K562 (cell line): ENCODE results near the gene POR. TPM values are rescaled to one million over a fixed set of nuclear protein-coding genes. Genes with fewer than 3 reads are reported as not detected.

ENCODE experiments used
- ARID1B ChIP-seq: fragments of 450-650 bp; IDR thresholded peaks from 2 replicates; pipeline ENCODE4 v1.6.1; 2016; ENCODE audit warnings: antibody characterized with exemption, mild to moderate bottlenecking, inconsistent platforms
- CBFA2T3 ChIP-seq: fragments of 450-650 bp; IDR thresholded peaks from 2 replicates; pipeline ENCODE4 v1.6.1; 2017
- CEBPG ChIP-seq, 3 experiments: fragments of 200-800 bp in 1 of 3; sonication (Bioruptor generic) in 1 of 3; sonication (generic) in 1 of 3; formaldehyde crosslinking in 1 of 3; IDR thresholded peaks in 2 of 3; conservative IDR thresholded peaks in 1 of 3; 2 replicates each; pipeline versions ENCODE4 v1.6.1 to v1.8.0; 2016 to 2022; ENCODE audit warnings: missing compliant biosample characterization in 2 of 3, missing genetic modification characterization in 2 of 3, mild to moderate bottlenecking in 1 of 3, missing genetic modification reagents in 1 of 3
- GABPB2 ChIP-seq: fragments of 250-450 bp; sonication (Bioruptor Pico); conservative IDR thresholded peaks from 2 replicates; pipeline ENCODE4 v1.5.1; 2021; ENCODE audit warnings: mild to moderate bottlenecking
- HCFC1 ChIP-seq: IDR thresholded peaks from 2 replicates; pipeline ENCODE4 v1.6.1; 2012; ENCODE audit warnings: low read depth, low read length, improper control_type of control experiment
- HDAC2 ChIP-seq: fragments of 450-650 bp; IDR thresholded peaks from 2 replicates; pipeline ENCODE4 v1.6.1; 2016; ENCODE audit warnings: mild to moderate bottlenecking
- KDM2B ChIP-seq: fragments of 250-450 bp; sonication (Bioruptor Pico); IDR thresholded peaks from 2 replicates; pipeline ENCODE4 v1.8.0; 2021; ENCODE audit warnings: mild to moderate bottlenecking, moderate library complexity
- NFE2L1 ChIP-seq: fragments of 450-650 bp; IDR thresholded peaks from 2 replicates; pipeline ENCODE4 v1.6.1; 2016; ENCODE audit warnings: missing genetic modification characterization, low read depth, mild to moderate bottlenecking, missing compliant biosample characterization, moderate library complexity, borderline replicate concordance
- PHB2 ChIP-seq: fragments of 450-650 bp; IDR thresholded peaks from 2 replicates; pipeline ENCODE4 v1.6.1; 2017; ENCODE audit warnings: low read depth
- PURB ChIP-seq: sonication (generic); formaldehyde crosslinking; IDR thresholded peaks from 2 replicates; pipeline ENCODE4 v1.9.0; 2021; ENCODE audit warnings: low read depth, mild to moderate bottlenecking, missing genetic modification reagents
- RBM34 ChIP-seq: fragments of 200-400 bp; formaldehyde crosslinking; IDR thresholded peaks from 2 replicates; pipeline ENCODE4 v1.6.1; 2018; ENCODE audit warnings: low read length, borderline replicate concordance; ENCODE audit not compliant: insufficient read depth
- SPI1 ChIP-seq: IDR thresholded peaks from 2 replicates; pipeline ENCODE4 v1.6.1; 2011; ENCODE audit warnings: low read depth, low read length, control low read depth, borderline replicate concordance
- TSHZ1 ChIP-seq: fragments of 250-450 bp; sonication (Bioruptor Pico); IDR thresholded peaks from 2 replicates; pipeline ENCODE4 v1.4.0; 2020; ENCODE audit warnings: mild to moderate bottlenecking, moderate library complexity
- XRCC3 ChIP-seq: fragments of 450-650 bp; IDR thresholded peaks from 2 replicates; pipeline ENCODE4 v1.6.1; 2017; ENCODE audit warnings: mild to moderate bottlenecking, moderate library complexity
- ZNF717 ChIP-seq: fragments of 250-450 bp; sonication (Bioruptor Pico); IDR thresholded peaks from 2 replicates; pipeline ENCODE4 v1.5.0; 2021
- polyA plus RNA-seq, 8 experiments: library from polyadenylated mRNA; depleted of rRNA in 4 of 8; stranded (reverse) in 5 of 8; unstranded in 3 of 8; fragments of >200 nt; fragmentation: Nextera tagmentation in 2 of 8; fragmentation: Illumina TruSeq in 1 of 8; extraction: Ambion mirVana in 2 of 8; extraction: Trizol in 1 of 8; gene quantifications; 2 replicates each; pipeline versions ENCODE4 v1.2.1 to v1.2.3, GENCODE V29; 2011 to 2014; ENCODE audit warnings: inconsistent platforms in 1 of 8, missing spikeins in 1 of 8
- total RNA-seq, 7 experiments: library from RNA; depleted of rRNA in 6 of 7; stranded (reverse); fragments of >200 nt in 6 of 7; fragmentation: Illumina TruSeq in 2 of 7; extraction: Trizol in 2 of 7; gene quantifications; 2 replicates each; pipeline versions ENCODE4 v1.2.1 to v1.2.3, GENCODE V29; 2011 to 2021; ENCODE audit warnings: low replicate concordance in 1 of 7
- TF ChIP-seq, protein P1 (sequence below), 3 experiments: IDR thresholded peaks in 2 of 3; conservative IDR thresholded peaks in 1 of 3; 2 replicates each; pipeline ENCODE4 v1.5.1; 2011 to 2012; ENCODE audit warnings: low read length in 3 of 3, mild to moderate bottlenecking in 3 of 3, control low read depth in 2 of 3, improper control_type of control experiment in 1 of 3, inconsistent platforms in 1 of 3, low read depth in 1 of 3, mixed read lengths in 1 of 3, moderate library complexity in 1 of 3; ENCODE audit not compliant: insufficient read depth in 2 of 3
- TF ChIP-seq, protein P2 (sequence below): sonication (generic); formaldehyde crosslinking; IDR thresholded peaks from 2 replicates; pipeline ENCODE4 v1.8.1; 2023; ENCODE audit warnings: mild to moderate bottlenecking, missing genetic modification reagents
- TF ChIP-seq, protein P3 (sequence below): fragments of 450-650 bp; IDR thresholded peaks from one replicate; pipeline ENCODE4 v1.6.1; 2018; ENCODE audit warnings: mild to moderate bottlenecking, moderate library complexity; ENCODE audit not compliant: partially characterized antibody

Gene POR
- total and polyA plus RNA-seq, 9 of the 15 experiments (the other 6 are each of a cell fraction or from before 2014, with no cell fraction given) = 4.7 to 142 (median 40.8) TPM

DNA sequence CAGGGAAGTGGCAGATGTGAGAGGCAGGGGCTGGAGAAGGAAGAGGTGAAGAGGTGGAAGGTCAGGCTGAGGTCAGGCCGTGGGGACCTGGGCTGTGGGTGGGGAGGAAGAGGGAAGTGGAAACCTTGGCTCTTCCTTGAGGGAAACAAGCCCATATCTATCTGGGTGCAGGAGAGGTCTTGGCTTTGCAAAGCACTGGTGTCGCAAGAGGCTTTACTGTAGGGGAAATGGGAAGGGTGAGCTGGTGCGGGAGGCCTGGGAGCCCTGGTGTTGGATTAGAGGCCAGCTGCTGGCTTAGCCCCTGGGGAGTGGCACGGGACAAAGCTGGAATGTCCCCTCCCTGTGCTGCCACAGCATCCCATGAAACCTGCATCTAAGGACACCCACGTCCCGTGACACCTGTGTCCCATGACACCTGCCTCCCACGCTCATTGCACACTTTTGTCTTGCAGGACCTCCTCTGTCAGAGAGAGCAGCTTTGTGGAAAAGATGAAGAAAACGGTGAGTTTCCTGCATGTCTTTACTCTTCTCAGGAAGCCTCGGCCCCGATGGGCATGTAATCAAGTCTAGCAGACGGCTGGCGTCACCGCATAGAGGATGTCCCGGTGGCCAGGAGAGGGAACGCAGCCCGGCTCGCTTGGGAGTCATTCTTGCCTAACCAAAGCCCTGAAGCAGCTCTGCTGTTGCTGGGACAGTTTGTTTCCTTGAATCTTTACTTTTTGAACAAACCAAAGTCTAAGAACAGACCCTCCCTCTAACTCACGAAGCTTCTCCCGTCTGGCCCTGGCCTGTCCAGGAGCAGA lies 57.2 kb downstream of the POR start (continued):
- no peak for TF ChIP-seq TSHZ1
- no peak for TF ChIP-seq PURB (CRISPR knock-in tag)
- no peak for TF ChIP-seq GABPB2 (CRISPR knock-in tag)
- TF ChIP-seq, protein P1, sequence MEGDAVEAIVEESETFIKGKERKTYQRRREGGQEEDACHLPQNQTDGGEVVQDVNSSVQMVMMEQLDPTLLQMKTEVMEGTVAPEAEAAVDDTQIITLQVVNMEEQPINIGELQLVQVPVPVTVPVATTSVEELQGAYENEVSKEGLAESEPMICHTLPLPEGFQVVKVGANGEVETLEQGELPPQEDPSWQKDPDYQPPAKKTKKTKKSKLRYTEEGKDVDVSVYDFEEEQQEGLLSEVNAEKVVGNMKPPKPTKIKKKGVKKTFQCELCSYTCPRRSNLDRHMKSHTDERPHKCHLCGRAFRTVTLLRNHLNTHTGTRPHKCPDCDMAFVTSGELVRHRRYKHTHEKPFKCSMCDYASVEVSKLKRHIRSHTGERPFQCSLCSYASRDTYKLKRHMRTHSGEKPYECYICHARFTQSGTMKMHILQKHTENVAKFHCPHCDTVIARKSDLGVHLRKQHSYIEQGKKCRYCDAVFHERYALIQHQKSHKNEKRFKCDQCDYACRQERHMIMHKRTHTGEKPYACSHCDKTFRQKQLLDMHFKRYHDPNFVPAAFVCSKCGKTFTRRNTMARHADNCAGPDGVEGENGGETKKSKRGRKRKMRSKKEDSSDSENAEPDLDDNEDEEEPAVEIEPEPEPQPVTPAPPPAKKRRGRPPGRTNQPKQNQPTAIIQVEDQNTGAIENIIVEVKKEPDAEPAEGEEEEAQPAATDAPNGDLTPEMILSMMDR (IDR thresholded peaks at IDR 0.05 in 2 of 3, conservative IDR thresholded peaks at IDR 0.05 in 1 of 3; ENCODE audit: insufficient read depth in 2 of 3, low read depth in 1 of 3, low read length in 3 of 3) = peak in 2 of 3 experiments; percentile 22 to 45; a peak in 3 of 6 replicates
- no peak for TF ChIP-seq KDM2B (CRISPR knock-in tag)
- no peak for TF ChIP-seq HCFC1
- TF ChIP-seq XRCC3 = no peak
- TF ChIP-seq CBFA2T3 = peak; percentile 33; the same call in 1 of the 2 replicates
- TF ChIP-seq ZNF717 (CRISPR knock-in tag) = no peak
- TF ChIP-seq RBM34 = no peak
- TF ChIP-seq NFE2L1 = no peak
- no peak for TF ChIP-seq ARID1B
- TF ChIP-seq, protein P2, sequence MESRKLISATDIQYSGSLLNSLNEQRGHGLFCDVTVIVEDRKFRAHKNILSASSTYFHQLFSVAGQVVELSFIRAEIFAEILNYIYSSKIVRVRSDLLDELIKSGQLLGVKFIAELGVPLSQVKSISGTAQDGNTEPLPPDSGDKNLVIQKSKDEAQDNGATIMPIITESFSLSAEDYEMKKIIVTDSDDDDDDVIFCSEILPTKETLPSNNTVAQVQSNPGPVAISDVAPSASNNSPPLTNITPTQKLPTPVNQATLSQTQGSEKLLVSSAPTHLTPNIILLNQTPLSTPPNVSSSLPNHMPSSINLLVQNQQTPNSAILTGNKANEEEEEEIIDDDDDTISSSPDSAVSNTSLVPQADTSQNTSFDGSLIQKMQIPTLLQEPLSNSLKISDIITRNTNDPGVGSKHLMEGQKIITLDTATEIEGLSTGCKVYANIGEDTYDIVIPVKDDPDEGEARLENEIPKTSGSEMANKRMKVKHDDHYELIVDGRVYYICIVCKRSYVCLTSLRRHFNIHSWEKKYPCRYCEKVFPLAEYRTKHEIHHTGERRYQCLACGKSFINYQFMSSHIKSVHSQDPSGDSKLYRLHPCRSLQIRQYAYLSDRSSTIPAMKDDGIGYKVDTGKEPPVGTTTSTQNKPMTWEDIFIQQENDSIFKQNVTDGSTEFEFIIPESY (CRISPR knock-in tag) = 0 out of 2 replicates have a peak, but pooled peaks have one; percentile 18
- TF ChIP-seq, protein P3, sequence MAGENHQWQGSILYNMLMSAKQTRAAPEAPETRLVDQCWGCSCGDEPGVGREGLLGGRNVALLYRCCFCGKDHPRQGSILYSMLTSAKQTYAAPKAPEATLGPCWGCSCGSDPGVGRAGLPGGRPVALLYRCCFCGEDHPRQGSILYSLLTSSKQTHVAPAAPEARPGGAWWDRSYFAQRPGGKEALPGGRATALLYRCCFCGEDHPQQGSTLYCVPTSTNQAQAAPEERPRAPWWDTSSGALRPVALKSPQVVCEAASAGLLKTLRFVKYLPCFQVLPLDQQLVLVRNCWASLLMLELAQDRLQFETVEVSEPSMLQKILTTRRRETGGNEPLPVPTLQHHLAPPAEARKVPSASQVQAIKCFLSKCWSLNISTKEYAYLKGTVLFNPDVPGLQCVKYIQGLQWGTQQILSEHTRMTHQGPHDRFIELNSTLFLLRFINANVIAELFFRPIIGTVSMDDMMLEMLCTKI = no peak
- TF ChIP-seq PHB2 = no peak
- peak; percentile 77 for TF ChIP-seq SPI1
- TF ChIP-seq CEBPG (CRISPR knock-in tag; IDR thresholded peaks at IDR 0.05) = peak; percentile 60
- TF ChIP-seq CEBPG (tag; conservative IDR thresholded peaks at IDR 0.05 in 1 of 2, IDR thresholded peaks at IDR 0.05 in 1 of 2) = no peak
- no peak for TF ChIP-seq HDAC2
